ENCODE data around the gene FBXO11. TPM values are rescaled to one million over a fixed set of nuclear protein-coding genes. Genes with fewer than 3 reads are reported as not detected.

FBXO11 gene
- total and polyA plus RNA-seq, 10 of the 15 experiments (the other 5 are each of a cell fraction or from before 2014, with no cell fraction given), result 5.9 to 38.9 (median 22.5) TPM

- TF ChIP-seq ZBTB40 (IDR thresholded peaks at IDR 0.05; ENCODE audit: borderline replicate concordance) (no peak), CBX5 (IDR thresholded peaks at IDR 0.05; ENCODE audit: low read depth) (0 out of 2 replicates have a peak, but pooled peaks have one; percentile 49), KLF5 (IDR thresholded peaks at IDR 0.05; ENCODE audit: partially characterized antibody) (no peak), CEBPZ (IDR thresholded peaks at IDR 0.05; ENCODE audit: low read depth, low read length) (no peak), TARDBP (IDR thresholded peaks at IDR 0.05; ENCODE audit: borderline replicate concordance) (no peak), BCL3 (IDR thresholded peaks at IDR 0.05; ENCODE audit: borderline replicate concordance, insufficient read depth, low read depth, low read length, poor library complexity, severe bottlenecking) (no peak), SREBF1 (IDR thresholded peaks at IDR 0.05; ENCODE audit: low read length) (no peak), BMI1 (IDR thresholded peaks at IDR 0.05; ENCODE audit: borderline replicate concordance) (peak; percentile 35; the same call in 1 of the 2 replicates), TBL1XR1 (IDR thresholded peaks at IDR 0.05; ENCODE audit: low read depth, low read length) (no peak), ESRRA (IDR thresholded peaks at IDR 0.05; ENCODE audit: low read length) (no peak), NR2C1 (IDR thresholded peaks at IDR 0.05) (no peak), SPI1 (IDR thresholded peaks at IDR 0.05; ENCODE audit: borderline replicate concordance, insufficient read depth, low read depth, low read length) (no peak), SIN3A (IDR thresholded peaks at IDR 0.05; ENCODE audit: low read depth, low read length) (peak; percentile 4; the same call in 1 of the 2 replicates), EGR1 (IDR thresholded peaks at IDR 0.05; ENCODE audit: borderline replicate concordance in 1 of 2, low read depth in 2 of 2, low read length in 2 of 2) (peak in 1 of 2 experiments; percentile 43; a peak in 1 of 3 replicates)
- TF ChIP-seq, protein P1, sequence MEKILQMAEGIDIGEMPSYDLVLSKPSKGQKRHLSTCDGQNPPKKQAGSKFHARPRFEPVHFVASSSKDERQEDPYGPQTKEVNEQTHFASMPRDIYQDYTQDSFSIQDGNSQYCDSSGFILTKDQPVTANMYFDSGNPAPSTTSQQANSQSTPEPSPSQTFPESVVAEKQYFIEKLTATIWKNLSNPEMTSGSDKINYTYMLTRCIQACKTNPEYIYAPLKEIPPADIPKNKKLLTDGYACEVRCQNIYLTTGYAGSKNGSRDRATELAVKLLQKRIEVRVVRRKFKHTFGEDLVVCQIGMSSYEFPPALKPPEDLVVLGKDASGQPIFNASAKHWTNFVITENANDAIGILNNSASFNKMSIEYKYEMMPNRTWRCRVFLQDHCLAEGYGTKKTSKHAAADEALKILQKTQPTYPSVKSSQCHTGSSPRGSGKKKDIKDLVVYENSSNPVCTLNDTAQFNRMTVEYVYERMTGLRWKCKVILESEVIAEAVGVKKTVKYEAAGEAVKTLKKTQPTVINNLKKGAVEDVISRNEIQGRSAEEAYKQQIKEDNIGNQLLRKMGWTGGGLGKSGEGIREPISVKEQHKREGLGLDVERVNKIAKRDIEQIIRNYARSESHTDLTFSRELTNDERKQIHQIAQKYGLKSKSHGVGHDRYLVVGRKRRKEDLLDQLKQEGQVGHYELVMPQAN (conservative IDR thresholded peaks at IDR 0.05), result peak; percentile 72; the same call in 1 of the 2 replicates
Measured at GRCh38 chr2:47783486-47784351, 122.6 kb downstream of the FBXO11 start (continued).

All from GM12878 (cell line).